ENCODE measurements around the gene ZNF283. TPM values are rescaled to one million over a fixed set of nuclear protein-coding genes. Genes with fewer than 3 reads are reported as not detected.

The ZNF283 gene
- total RNA-seq, 2 donors from 2014 or later, result 4.5 to 6.5 TPM

DNA sequence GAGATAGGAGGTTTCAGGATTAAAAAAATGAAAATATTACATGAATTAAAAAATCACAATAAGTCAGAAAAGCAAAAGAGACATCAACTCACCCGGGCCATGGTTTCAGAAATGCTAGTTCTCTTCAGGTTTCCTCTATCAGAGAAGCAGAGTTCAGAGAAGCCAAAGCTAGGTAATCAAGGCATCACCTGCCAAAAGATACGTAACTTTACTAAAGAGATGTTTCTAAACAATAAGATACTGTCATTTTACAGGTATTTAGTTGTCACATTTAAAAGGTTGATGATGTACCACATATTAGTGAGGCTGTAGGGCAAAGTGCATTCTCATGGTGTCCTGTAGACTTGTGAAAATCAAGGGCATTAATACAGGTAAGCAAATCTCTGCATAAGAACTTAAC lies 56.7 kb downstream of the ZNF283 start, which contains the start of gene ZNF404:
Gene ZNF404, minus strand, starts transcription at position 101 of the 400 bp plus-strand sequence.
- no peaks in the 10 kb centered on the region for H3K27me3 ChIP-seq
- no peaks in the 10 kb centered on the region for H3K4me1 ChIP-seq
- no peak within 1 kb of the TSS for H3K4me3 ChIP-seq
- H3K27ac ChIP-seq, result no peak within 1 kb of the TSS
- TF ChIP-seq, protein P1, sequence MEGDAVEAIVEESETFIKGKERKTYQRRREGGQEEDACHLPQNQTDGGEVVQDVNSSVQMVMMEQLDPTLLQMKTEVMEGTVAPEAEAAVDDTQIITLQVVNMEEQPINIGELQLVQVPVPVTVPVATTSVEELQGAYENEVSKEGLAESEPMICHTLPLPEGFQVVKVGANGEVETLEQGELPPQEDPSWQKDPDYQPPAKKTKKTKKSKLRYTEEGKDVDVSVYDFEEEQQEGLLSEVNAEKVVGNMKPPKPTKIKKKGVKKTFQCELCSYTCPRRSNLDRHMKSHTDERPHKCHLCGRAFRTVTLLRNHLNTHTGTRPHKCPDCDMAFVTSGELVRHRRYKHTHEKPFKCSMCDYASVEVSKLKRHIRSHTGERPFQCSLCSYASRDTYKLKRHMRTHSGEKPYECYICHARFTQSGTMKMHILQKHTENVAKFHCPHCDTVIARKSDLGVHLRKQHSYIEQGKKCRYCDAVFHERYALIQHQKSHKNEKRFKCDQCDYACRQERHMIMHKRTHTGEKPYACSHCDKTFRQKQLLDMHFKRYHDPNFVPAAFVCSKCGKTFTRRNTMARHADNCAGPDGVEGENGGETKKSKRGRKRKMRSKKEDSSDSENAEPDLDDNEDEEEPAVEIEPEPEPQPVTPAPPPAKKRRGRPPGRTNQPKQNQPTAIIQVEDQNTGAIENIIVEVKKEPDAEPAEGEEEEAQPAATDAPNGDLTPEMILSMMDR (IDR thresholded peaks at IDR 0.05), result no peak
- H3K36me3 ChIP-seq, result peaks cover 31% of the 10 kb centered on the region
- H3K9me3 ChIP-seq, result peaks cover 14 to 89% of the 10 kb centered on the region in 2 donors
- no peak for DNase-seq (ENCODE audit: low spot score)

DNA sequence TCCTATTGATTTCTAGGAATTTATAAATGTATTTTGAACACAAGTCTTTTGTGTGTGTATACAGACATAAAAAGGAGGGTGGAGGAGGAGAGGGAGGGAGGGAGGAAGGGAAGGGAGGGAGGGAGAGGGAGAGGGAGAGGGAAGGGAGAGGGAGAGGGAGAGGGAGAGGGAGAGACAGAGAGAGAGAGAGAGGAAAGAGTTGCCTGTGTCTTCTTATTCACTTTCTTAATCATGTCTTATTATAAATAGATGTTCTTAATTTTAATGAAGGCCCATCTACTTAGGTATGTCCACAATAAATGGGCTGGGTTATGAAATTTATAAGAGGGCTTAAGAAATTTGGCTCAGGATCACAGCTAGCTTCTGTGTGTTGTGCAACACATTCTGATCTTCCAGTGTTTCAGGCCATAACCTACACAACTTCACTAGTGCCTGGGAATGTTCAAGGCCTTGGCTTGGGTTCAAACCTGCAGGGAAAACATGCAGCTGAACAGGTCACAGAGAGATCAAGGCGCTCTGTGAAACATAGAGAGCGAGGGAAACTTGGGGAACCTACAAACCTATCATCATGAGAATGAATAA lies 68.7 kb downstream of the ZNF283 start:
- DNase-seq (ENCODE audit: low spot score), result no peak
- H3K36me3 ChIP-seq, result no peaks in the 10 kb centered on the region
- H3K27ac ChIP-seq, result no peak overlapping the region
- H3K4me3 ChIP-seq, result no peak overlapping the region
- H3K4me1 ChIP-seq, result no peaks in the 10 kb centered on the region
- peaks cover 3 to 19% of the 10 kb centered on the region in 2 donors for H3K9me3 ChIP-seq
- H3K27me3 ChIP-seq, result no peaks in the 10 kb centered on the region
- TF ChIP-seq, protein P1 (IDR thresholded peaks at IDR 0.05), result no peak

Other genes with a start within 250 kb of the ZNF283 start
- 10 to 100 TPM; 24.7 to 25.9 TPM for gene IRGQ, start 231.2 kb upstream of the ZNF283 start, total RNA-seq
- 10 to 100 TPM in 1 of 2 donors, 1 to 10 TPM in 1; 8.9 to 16.4 TPM for gene ZNF576, start 230.7 kb upstream of the ZNF283 start, total RNA-seq
- gene SRRM5, start 215.2 kb upstream of the ZNF283 start, total RNA-seq, result under 1 TPM in 1 of 2 donors, not detected in 1; 0.28 TPM
- 10 to 100 TPM; 23.4 to 25.7 TPM for gene ZNF428, start 207.7 kb upstream of the ZNF283 start, total RNA-seq
- gene CADM4, start 187.5 kb upstream of the ZNF283 start, total RNA-seq, result 1 to 10 TPM; 6.6 to 9.6 TPM
- gene PLAUR, start 157.2 kb upstream of the ZNF283 start, total RNA-seq, result 10 to 100 TPM; 12.9 to 18.4 TPM
- gene IRGC, start 111.2 kb upstream of the ZNF283 start, total RNA-seq, result not detected
- gene SMG9, start 72.4 kb upstream of the ZNF283 start, total RNA-seq, result 10 to 100 TPM in 1 of 2 donors, 1 to 10 TPM in 1; 8.0 to 11.0 TPM
- 1 to 10 TPM; 1.3 to 2.0 TPM for gene KCNN4, start 46.3 kb upstream of the ZNF283 start, total RNA-seq
- gene LYPD5, start 24.9 kb upstream of the ZNF283 start, total RNA-seq, result 1 to 10 TPM in 1 of 2 donors, under 1 TPM in 1; 0.63 to 3.9 TPM
- 1 to 10 TPM; 2.6 to 3.3 TPM for gene ZNF404, start 56.6 kb downstream of the ZNF283 start, total RNA-seq
- 1 to 10 TPM; 5.8 to 7.2 TPM for gene ZNF45, start 108.0 kb downstream of the ZNF283 start, total RNA-seq
- gene ZNF221, start 123.9 kb downstream of the ZNF283 start, total RNA-seq, result 1 to 10 TPM; 3.0 to 4.1 TPM
- 1 to 10 TPM; 3.4 to 5.7 TPM for gene ZNF155, start 156.9 kb downstream of the ZNF283 start, total RNA-seq
- 1 to 10 TPM; 1.6 to 2.1 TPM for gene ZNF230, start 175.6 kb downstream of the ZNF283 start, total RNA-seq
- 1 to 10 TPM; 2.4 to 2.9 TPM for gene ZNF222, start 198.1 kb downstream of the ZNF283 start, total RNA-seq
- gene ZNF223, start 224.7 kb downstream of the ZNF283 start, total RNA-seq, result 1 to 10 TPM; 4.2 to 5.4 TPM
- gene ZNF284, start 244.8 kb downstream of the ZNF283 start, total RNA-seq, result 1 to 10 TPM; 1.2 to 1.6 TPM